Natural killer cell treated with Interleukin-12 subunit alpha and Interleukin-12 subunit beta and Interleukin-15 and Interleukin-18, amount 100 ng/mL, for 72 hours (primary cell): ENCODE measurements around the gene ITPRIPL1. TPM values are rescaled to one million over a fixed set of nuclear protein-coding genes. Genes with fewer than 3 reads are reported as not detected.

ENCODE experiments used
- ATAC-seq, 2 donors: fragments of 150-1000 bp; cut with Tn5 transposase in 1 of 2; sonication (Bioruptor Pico), chemical (Tn5 transposase) in 1 of 2; 2 replicates each; pipeline ENCODE4 v1.10.0; 2021
- DNase-seq: peaks from one replicate; pipeline ENCODE4 v3.0.0; 2022; ENCODE audit warnings: low spot score
- H3K27ac Mint-ChIP-seq, 2 donors: 1 replicate in 1 of 2; 2 replicates in 1 of 2; pipeline ENCODE4 v1.8.0; 2022; ENCODE audit warnings: mixed read lengths in 2 of 2, mild to moderate bottlenecking in 1 of 2, moderate library complexity in 1 of 2
- H3K27me3 Mint-ChIP-seq, 2 donors: 1 replicate in 1 of 2; 2 replicates in 1 of 2; pipeline ENCODE4 v1.8.0; 2022; ENCODE audit warnings: mixed read lengths in 2 of 2
- H3K36me3 Mint-ChIP-seq: one replicate; pipeline ENCODE4 v1.8.0; 2022; ENCODE audit warnings: mixed read lengths
- H3K4me1 Mint-ChIP-seq, 2 donors: 1 replicate in 1 of 2; 2 replicates in 1 of 2; pipeline ENCODE4 v1.8.0; 2022; ENCODE audit warnings: low read depth in 2 of 2, mixed read lengths in 2 of 2, mild to moderate bottlenecking in 1 of 2
- H3K4me3 Mint-ChIP-seq: one replicate; pipeline ENCODE4 v1.8.0; 2022; ENCODE audit warnings: mixed read lengths
- H3K9me3 Mint-ChIP-seq: 2 replicates; pipeline ENCODE4 v1.8.0; 2022; ENCODE audit warnings: mixed read lengths
- total RNA-seq, 2 donors: library from RNA; stranded (reverse); gene quantifications; one replicate each; pipeline ENCODE4 v1.2.3, GENCODE V29; 2022

Gene ITPRIPL1
- total RNA-seq, 2 donors from 2014 or later = 48.2 to 62.2 TPM

- H3K36me3 Mint-ChIP-seq = peaks cover 5% of the 10 kb centered on the region
- H3K9me3 Mint-ChIP-seq = no peaks in the 10 kb centered on the region
- H3K4me1 Mint-ChIP-seq = peaks cover 35 to 49% of the 10 kb centered on the region in 2 donors
- ATAC-seq (peak; percentile 83 to 85), DNase-seq (peak; percentile 75)
- peak overlapping the region; percentile 82 for H3K4me3 Mint-ChIP-seq
- no peaks in the 10 kb centered on the region for H3K27me3 Mint-ChIP-seq
- peak overlapping the region; percentile 91 to 95 for H3K27ac Mint-ChIP-seq
Observed at GRCh38 chr2:96315400-96316071, 9.6 kb upstream of the ITPRIPL1 start.

GRCh38 chr2:96316999-96317398 lies 8.1 kb upstream of the ITPRIPL1 start:
- Mint-ChIP-seq H3K4me3 (peak overlapping the region; percentile 82), H3K27ac (peak overlapping the region; percentile 91 to 95), H3K27me3 (no peaks in the 10 kb centered on the region), H3K9me3 (no peaks in the 10 kb centered on the region), H3K4me1 (peaks cover 37 to 52% of the 10 kb centered on the region in 2 donors), H3K36me3 (peaks cover 5% of the 10 kb centered on the region)
- ATAC-seq = no peak
- no peak for DNase-seq

GRCh38 chr2:96317584-96317997 lies 7.5 kb upstream of the ITPRIPL1 start:
- peak overlapping the region; percentile 91 to 95 for H3K27ac Mint-ChIP-seq
- no peak for ATAC-seq
- no peak overlapping the region for H3K4me3 Mint-ChIP-seq
- no peak for DNase-seq
- H3K27me3 Mint-ChIP-seq = no peaks in the 10 kb centered on the region
- H3K4me1 Mint-ChIP-seq = peaks cover 37 to 52% of the 10 kb centered on the region in 2 donors
- peaks cover 5% of the 10 kb centered on the region for H3K36me3 Mint-ChIP-seq
- H3K9me3 Mint-ChIP-seq = no peaks in the 10 kb centered on the region

- Mint-ChIP-seq H3K27me3 (no peaks in the 10 kb centered on the region), H3K4me1 (peaks cover 43 to 59% of the 10 kb centered on the region in 2 donors), H3K27ac (peak overlapping the region; percentile 76 to 89), H3K9me3 (no peaks in the 10 kb centered on the region), H3K36me3 (peaks cover 5% of the 10 kb centered on the region), H3K4me3 (peak overlapping the region; percentile 49)
- no peak for DNase-seq
- ATAC-seq = no peak
Observed at GRCh38 chr2:96318723-96319122, 6.4 kb upstream of the ITPRIPL1 start.

GRCh38 chr2:96319396-96319795 lies 5.7 kb upstream of the ITPRIPL1 start:
- Mint-ChIP-seq H3K27ac (peak overlapping the region; percentile 76 to 89), H3K36me3 (peaks cover 5% of the 10 kb centered on the region), H3K4me1 (peaks cover 45 to 59% of the 10 kb centered on the region in 2 donors), H3K9me3 (no peaks in the 10 kb centered on the region), H3K27me3 (no peaks in the 10 kb centered on the region), H3K4me3 (peak overlapping the region; percentile 49)
- ATAC-seq (no peak), DNase-seq (no peak)

- no peaks in the 10 kb centered on the region for H3K9me3 Mint-ChIP-seq
- DNase-seq (no peak), ATAC-seq (no peak)
- H3K4me1 Mint-ChIP-seq = peaks cover 47 to 54% of the 10 kb centered on the region in 2 donors
- peak overlapping the region; percentile 68 to 83 for H3K27ac Mint-ChIP-seq
- H3K27me3 Mint-ChIP-seq = no peaks in the 10 kb centered on the region
- peak overlapping the region; percentile 92 for H3K4me3 Mint-ChIP-seq
- peaks cover 5% of the 10 kb centered on the region for H3K36me3 Mint-ChIP-seq
Observed at GRCh38 chr2:96320326-96320725, 4.8 kb upstream of the ITPRIPL1 start.

GRCh38 chr2:96320728-96321622 lies 4.1 kb upstream of the ITPRIPL1 start:
- Mint-ChIP-seq H3K36me3 (peaks cover 5% of the 10 kb centered on the region), H3K27ac (peak overlapping the region; percentile 68 to 83), H3K4me1 (peaks cover 47 to 54% of the 10 kb centered on the region in 2 donors), H3K27me3 (no peaks in the 10 kb centered on the region), H3K4me3 (peak overlapping the region; percentile 92), H3K9me3 (no peaks in the 10 kb centered on the region)
- DNase-seq = peak; percentile 65
- ATAC-seq = peak; percentile 56 to 66

GRCh38 chr2:96323849-96324248 lies 1.3 kb upstream of the ITPRIPL1 start:
- Mint-ChIP-seq H3K4me3 (peak overlapping the region; percentile 97), H3K36me3 (peaks cover 18% of the 10 kb centered on the region), H3K27ac (peak overlapping the region; percentile 91 to 98), H3K4me1 (peaks cover 54 to 58% of the 10 kb centered on the region in 2 donors), H3K27me3 (no peaks in the 10 kb centered on the region), H3K9me3 (no peaks in the 10 kb centered on the region)
- ATAC-seq = no peak
- DNase-seq = no peak

- Mint-ChIP-seq H3K36me3 (peaks cover 14% of the 10 kb centered on the region), H3K27me3 (no peaks in the 10 kb centered on the region), H3K4me3 (peak overlapping the region; percentile 97), H3K9me3 (no peaks in the 10 kb centered on the region), H3K27ac (peak overlapping the region; percentile 91 to 98), H3K4me1 (peaks cover 51 to 52% of the 10 kb centered on the region in 2 donors)
- ATAC-seq (peak; percentile 1 to 3), DNase-seq (no peak)
Observed at GRCh38 chr2:96324721-96325040, 436 bp upstream of the ITPRIPL1 start.

GRCh38 chr2:96325884-96326255 lies 753 bp downstream of the ITPRIPL1 start:
- no peaks in the 10 kb centered on the region for H3K27me3 Mint-ChIP-seq
- no peak for DNase-seq
- peak overlapping the region; percentile 91 to 98 for H3K27ac Mint-ChIP-seq
- peaks cover 43 to 44% of the 10 kb centered on the region in 2 donors for H3K4me1 Mint-ChIP-seq
- peak; percentile 64 to 71 for ATAC-seq
- peak overlapping the region; percentile 97 for H3K4me3 Mint-ChIP-seq
- peaks cover 14% of the 10 kb centered on the region for H3K36me3 Mint-ChIP-seq
- no peaks in the 10 kb centered on the region for H3K9me3 Mint-ChIP-seq

- Mint-ChIP-seq H3K4me3 (peak overlapping the region; percentile 97), H3K4me1 (peaks cover 41 to 43% of the 10 kb centered on the region in 2 donors), H3K36me3 (peaks cover 14% of the 10 kb centered on the region), H3K27me3 (no peaks in the 10 kb centered on the region), H3K9me3 (no peaks in the 10 kb centered on the region), H3K27ac (peak overlapping the region; percentile 91 to 98)
- ATAC-seq (no peak), DNase-seq (no peak)
Observed at GRCh38 chr2:96326564-96326963, 1.4 kb downstream of the ITPRIPL1 start.

GRCh38 chr2:96326990-96327820 lies 2.1 kb downstream of the ITPRIPL1 start:
- H3K27ac Mint-ChIP-seq = peak overlapping the region; percentile 91 to 98
- peaks cover 37 to 40% of the 10 kb centered on the region in 2 donors for H3K4me1 Mint-ChIP-seq

GRCh38 chr2:96329456-96329855 lies 4.3 kb downstream of the ITPRIPL1 start:
- Mint-ChIP-seq H3K36me3 (peaks cover 14% of the 10 kb centered on the region), H3K27ac (no peak overlapping the region), H3K27me3 (no peaks in the 10 kb centered on the region), H3K9me3 (no peaks in the 10 kb centered on the region), H3K4me1 (peaks cover 41 to 46% of the 10 kb centered on the region in 2 donors), H3K4me3 (no peak overlapping the region)
- ATAC-seq = no peak
- DNase-seq = no peak

More at GRCh38 chr2:96326990-96327820, 2.1 kb downstream of the ITPRIPL1 start:
- ATAC-seq (no peak), DNase-seq (no peak)
- Mint-ChIP-seq H3K4me3 (peak overlapping the region; percentile 97), H3K36me3 (peaks cover 14% of the 10 kb centered on the region), H3K27me3 (no peaks in the 10 kb centered on the region), H3K9me3 (no peaks in the 10 kb centered on the region)
